Measurements from ENCODE around the gene BCKDK.
"Not testable (repeated sequence)": the region's sequence is repeated elsewhere in the genome, so short reads cannot be mapped to it uniquely, and the experiment has no call there.

The BCKDK gene

DNA sequence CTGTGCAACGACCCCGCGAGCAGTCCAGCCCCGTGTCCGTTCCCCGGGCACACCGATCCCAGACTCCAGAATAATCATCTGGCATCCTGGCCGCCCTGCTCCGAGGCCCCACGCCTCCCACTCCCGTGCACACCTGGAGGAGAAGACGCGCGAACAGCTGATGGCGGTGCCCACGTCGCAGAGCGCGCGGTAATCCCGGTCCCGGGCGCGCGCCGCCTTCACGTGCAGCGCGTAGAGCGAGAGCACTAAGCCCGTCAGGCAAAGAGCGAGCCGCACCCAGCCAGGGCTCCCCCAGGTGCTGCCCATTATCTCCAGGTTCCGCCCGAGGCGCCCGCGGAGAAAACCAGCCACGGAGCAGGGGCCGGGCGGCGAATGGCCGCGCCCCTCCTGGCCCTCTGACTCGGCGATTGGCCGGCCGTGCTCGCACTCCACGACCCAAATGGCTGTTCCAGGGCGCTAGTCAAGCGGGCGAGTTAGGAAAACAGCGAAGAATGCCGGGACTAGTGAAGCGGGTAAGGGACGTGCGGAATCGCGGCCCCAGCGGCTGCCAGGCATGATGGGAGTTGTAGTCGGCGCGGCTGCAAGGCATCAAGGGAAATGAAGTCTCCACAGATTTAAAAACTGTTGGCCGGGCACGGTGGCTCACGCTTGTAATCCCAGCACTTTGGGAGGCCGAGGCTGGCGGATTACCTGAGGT lies 13.6 kb upstream of the BCKDK start, which contains the start of gene VKORC1:
TSS of gene VKORC1 (minus strand) at position 374 of the 697 bp plus-strand sequence. CDS start at position 306, 68 bp downstream.
- DNase-seq = peak; percentile 47 to 97 (median 90)

DNA sequence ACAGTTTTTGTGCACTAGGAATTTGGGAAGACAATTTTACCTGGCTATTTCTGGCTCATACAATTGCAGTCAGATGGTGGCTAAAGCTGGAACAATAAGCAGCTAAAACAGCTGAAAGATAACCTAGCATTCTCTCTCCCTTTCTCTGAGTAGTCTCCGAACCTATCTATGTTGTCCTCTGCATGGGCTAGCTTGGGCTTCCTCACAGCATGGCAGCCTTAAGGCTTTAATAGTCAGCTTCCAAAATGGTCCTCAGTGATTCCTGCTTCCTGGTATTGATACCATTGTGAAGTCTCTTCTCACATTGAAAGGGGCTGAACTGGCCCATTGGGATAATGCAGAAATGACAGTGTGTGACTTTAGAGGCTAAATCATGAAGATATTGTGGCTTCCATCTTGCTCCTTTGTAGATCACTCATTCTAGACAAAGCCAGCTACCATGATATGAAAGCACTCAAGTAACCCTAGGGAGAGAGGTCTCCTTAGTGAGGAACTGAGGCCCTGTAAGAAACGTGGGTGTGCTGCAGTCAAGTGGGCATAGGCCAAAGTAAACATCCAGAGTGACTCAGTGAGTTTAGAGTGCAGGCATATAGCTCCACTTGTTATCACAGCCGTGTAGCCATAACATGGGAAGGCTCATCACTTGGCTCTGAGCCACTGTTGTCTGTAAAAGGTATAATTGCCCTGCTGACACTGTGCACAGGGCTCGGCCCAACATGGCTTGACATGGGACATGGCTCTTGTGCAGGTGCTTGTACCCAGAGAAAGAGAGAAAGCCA lies 8.1 kb upstream of the BCKDK start:
- no peak for DNase-seq

DNA sequence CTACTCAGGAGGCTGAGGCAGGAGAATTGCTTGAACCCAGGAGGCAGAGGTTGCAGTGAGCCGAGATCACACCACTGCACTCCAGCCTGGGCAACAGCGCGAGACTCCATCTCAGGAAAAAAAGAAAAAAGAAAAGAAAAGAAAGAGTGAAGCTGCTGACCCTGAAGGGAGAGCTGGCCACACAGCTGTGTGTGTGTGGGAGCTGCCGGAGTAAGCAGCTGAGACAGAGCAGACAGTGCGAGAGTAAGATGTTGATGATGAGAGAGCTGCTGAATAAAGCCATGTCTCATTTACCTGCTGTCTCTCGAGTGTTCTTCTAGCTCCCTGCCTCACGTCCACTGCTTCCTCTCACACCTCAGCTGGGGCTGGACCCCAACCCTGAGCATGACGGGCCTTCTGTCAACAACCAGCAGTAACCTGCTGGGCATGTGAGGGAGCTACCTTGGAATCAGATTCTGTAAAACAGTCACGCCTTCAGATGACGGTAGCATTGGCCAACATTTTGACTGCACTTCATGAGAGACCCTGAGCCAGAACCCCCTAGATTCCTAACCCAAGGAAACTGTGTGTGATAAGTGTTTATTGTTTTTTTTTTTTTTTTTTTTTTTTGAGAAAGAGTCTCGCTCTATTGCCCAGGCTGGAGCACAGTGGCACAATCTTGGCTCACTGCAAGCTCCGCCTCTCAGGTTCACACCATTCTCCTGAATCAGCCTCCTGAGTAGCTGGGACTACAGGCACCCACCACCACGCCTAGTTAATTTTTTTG lies 7.1 kb upstream of the BCKDK start:
- not testable (repeated sequence) for DNase-seq

DNA sequence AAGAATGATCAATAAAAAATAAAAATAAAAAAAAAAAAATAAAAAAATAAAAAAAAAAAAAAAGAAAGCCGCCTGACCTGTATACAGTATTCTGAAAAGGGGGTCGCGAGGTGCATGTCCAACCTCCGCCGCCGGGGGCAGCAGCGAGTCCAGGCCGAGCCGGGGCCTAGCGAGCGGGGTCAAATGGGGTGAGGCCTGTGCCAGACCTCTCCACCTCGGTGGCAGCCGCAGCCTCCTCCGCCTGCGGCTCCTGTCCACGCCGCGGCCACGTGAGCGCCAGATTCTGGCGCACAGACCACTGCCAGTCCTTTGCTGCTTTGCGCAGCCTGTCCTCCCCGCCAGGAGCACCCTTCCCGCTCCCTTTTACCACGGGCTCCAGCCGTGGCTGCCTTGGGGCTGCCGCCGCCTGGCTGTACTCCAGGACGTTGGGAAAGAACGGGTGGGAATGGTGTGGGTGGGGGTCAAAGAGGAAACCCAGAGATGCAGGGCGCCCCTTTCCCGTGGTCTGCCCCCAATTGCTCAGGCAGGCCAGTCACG lies 2.4 kb upstream of the BCKDK start:
- peak in 46 of 56 donors; percentile 13 to 83 (median 56) for DNase-seq

DNA sequence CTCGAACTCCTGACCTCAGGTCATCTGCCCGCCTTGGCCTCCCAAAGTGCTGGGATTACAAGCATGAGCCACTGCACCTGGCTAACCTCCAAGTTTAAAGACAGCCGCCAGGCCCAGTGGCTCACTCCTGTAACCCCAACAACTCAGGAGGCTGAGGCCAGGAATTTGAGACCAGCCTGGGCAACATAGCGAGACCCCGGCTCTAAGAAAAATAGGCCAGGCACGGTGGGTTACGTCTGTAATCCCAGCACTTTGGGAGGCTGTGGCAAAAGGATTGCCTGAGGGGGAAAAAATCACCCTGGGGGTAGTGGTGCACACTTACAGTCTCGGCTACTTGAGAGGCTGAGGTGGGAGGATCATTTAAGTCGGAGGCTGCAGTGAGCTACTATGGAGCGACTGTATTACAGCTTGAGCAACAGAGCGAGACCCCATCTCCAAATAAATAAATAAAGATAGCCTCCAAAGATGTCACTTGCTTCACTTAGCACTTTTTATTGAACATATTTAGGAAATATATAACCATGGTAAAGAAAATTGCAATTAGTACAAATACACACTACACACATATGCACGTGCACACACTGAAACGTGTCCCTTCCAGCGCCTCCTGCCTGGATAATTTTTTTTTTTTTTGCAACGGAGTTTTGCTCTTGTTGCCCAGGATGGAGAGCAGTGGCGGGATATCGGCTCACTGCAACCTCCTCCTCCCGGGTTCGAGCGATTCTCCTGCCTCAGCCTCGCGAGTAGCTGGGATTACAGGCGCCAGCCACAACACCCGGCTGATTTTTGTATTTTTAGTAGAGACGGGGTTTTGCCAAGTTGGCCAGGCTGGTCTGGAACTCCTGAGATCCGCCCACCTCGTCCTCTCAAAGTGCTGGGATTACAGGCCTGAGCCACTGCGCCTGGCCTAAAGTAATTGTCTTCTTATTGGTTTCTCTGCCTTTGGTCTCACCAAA lies 1.4 kb upstream of the BCKDK start:
- DNase-seq = no peak

DNA sequence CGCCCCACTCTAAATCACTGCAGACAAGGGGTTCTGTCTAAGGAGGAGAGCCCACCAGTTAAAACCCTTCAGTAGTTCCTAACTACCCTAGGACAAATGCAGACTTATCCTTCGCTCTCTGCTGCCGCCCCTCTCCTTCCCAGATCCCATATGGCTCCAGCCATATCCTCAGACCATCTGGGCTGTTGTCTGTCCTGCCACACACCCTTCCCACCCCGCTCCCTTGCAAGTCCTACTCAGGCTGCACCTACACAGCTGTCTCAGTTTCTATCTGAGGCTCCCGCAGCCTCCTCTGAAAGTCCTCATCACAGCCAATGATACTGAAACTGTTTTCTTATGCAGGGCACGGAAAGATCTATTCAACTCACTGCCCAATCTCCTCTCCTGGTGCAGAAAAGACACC lies 720 bp upstream of the BCKDK start:
- DNase-seq = no peak

DNA sequence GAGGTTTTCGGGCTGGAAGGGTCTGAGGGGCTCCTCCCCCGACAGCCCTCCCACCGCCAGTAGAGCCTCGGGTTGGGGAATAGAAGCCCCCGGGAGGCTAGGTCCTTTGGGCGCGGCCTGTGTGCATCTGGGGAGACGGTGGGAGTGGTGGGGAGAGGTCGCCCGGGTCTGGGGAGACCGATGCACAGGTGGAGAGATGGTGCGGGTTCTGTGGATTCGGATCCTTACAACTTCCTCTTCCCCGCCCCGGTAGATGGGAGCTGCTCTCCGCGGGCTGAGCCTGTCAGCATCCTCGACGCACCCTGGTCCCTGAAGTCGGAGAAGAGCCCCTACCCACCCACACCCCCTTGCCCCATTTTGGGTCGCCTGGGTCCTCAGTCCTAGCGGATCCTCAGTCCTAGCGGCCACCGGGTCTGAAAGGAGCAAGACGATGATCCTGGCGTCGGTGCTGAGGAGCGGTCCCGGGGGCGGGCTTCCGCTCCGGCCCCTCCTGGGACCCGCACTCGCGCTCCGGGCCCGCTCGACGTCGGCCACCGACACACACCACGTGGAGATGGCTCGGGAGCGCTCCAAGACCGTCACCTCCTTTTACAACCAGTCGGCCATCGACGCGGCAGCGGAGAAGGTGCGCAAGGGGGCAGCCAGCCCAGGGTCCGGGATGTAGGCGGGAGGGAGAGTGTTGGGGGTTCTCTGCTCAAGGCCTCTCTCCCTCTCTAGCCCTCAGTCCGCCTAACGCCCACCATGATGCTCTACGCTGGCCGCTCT lies 790 bp downstream of the BCKDK start:
- peak in 1 of 56 donors; percentile 54 for DNase-seq

DNA sequence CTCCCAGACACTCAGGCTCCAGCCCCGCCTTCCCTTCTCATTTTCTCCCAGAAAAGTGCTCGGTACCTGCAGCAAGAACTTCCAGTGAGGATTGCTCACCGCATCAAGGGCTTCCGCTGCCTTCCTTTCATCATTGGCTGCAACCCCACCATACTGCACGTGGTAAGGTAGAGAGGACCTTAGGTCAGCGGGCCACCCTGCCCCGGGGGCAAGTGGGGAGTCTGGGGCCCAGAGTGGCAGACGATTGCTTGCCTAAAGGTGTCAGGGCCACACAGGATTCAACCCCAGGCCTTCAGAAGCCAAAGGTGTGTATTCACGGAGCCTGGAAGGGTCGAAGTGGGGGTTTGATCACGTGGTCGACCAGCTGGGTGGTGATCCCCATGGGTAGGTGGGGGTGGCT lies 1.4 kb downstream of the BCKDK start:
- no peak for DNase-seq

DNA sequence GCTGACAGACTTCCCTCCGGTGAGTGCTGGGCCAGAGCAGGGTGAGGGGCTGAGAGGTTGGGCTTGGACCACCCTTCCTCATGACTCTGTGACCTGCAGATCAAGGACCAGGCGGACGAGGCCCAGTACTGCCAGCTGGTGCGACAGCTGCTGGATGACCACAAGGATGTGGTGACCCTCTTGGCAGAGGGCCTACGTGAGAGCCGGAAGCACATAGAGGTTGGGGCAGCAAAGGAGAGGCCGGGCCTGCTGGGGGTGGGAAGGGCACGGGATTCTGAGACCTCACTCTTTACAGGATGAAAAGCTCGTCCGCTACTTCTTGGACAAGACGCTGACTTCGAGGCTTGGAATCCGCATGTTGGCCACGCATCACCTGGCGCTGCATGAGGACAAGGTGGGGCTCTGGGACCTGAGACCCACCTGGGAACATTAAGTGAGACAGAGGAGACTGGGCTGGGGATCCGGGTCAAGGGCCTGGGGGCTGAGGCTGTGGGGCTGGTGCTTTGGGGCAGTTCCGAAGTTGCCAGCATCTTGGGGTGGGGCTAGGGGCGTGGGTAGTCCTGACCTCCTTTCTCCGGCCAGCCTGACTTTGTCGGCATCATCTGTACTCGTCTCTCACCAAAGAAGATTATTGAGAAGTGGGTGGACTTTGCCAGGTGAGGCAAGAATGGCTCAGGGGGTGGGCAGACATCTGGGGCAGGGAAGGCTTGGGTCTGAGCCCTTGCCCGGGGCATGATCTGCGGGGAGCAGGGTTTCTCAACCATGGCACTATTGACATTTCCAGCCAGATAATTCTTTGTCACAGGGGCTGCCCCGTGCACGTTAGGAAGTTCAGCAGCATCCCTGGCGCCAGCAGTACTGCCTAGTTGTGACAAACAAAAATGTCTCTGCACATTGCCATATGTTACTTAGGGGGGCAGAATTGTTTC lies 2.2 kb downstream of the BCKDK start:
- no peak for DNase-seq

DNA sequence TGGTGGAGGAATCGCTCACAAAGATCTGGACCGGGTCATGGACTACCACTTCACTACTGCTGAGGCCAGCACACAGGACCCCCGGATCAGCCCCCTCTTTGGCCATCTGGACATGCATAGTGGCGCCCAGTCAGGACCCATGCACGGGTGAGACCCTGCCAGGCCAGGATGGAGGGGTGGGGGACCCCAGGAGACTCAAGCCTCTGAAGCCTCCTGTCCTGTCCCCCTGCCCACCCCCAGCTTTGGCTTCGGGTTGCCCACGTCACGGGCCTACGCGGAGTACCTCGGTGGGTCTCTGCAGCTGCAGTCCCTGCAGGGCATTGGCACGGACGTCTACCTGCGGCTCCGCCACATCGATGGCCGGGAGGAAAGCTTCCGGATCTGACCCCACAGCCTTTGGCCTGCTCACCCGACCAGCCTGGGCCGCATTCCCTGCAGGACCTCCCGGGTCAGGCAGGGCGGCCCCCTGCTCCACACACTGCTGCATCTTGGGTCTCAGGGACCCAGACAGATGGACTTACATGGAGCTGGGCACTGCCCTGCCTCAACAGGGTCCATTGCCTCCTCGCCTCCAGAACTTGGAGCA lies 3.8 kb downstream of the BCKDK start:
- no peak for DNase-seq

DNA sequence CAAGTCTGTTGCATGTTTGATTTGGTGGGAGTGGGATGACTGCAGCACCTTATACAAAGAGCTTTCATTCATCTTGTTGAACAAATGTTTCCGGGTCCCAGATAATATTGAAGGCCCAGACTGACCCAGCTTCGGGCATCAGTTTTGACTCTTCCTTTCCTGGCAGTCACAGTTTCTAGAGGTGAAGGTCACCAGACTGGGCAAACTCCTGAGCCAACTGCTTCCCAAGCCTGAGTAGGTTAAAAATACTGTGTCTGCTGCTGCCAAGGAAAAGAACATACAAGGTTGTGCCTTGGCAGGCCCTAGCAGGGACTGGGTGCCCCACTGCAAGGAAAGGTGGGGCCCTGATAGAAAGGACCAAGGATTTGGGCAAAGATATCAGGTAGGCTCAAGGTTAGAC lies 4.5 kb downstream of the BCKDK start:
- no peak for DNase-seq

DNA sequence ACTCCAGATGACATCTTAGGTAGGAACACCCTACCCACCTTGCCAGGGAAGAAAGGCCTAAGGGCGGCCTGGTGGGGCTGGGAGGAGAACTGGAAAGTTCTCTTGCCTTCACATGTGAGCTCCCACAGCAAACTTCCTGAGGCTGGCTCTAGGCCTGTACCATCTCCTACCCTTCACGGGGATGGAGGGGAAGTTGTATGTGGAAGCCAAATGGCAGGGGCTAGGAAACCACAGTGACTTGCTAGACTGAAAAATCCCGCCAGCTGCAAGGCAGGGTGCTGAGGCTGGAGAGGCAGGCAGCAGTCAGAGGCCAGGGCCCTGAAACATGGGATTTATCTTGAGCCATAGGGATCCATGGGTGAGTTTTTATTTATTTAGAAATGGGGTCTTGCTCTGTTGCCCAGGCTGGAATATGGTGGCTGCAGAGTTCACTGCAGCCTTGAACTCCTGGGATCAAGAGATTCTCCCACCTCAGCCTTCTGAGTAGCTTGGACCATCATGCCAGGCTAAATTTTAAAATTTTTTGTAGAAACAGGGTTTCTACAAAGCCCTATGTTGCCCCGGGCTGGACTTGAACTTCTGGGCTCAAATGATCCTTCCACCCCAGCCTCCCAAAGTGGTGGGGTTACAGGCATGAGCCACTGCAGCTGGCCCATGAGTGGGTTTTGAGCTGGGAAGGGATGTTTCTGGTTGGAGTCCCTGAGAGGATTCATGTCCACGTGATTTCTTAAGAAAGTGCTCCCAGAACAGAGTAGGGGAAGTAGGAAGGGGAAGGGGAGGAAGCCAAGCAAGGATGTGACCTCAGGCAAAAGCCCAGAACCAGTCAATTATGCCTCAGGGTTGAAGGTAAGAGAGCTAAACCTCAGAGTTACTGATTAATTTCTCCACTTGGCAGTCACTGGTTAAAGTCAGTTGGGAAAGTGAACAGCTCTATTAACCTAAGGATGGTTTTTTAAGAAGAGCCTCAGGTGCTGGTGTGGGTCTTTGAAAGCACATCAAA lies 5.2 kb downstream of the BCKDK start:
- DNase-seq = no peak

DNA sequence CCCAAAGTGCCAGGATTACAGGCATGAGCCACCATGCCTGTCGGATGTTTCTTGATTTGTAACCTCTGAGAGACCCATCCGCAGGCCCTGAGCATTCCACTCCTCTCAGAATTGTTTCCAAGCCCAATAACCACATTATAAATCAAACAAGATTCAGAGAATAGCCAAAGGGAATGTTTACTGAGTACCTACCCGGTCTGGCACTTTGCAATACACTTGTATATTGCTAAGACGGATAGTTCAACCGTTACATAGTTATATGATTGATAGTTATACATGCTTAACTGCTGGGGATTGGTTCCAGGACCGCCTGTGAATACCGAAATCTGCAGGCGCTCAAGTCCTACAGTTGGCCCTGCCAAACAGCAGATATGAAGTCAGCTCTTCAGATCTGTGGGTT lies 6.3 kb downstream of the BCKDK start:
- DNase-seq = no peak

DNA sequence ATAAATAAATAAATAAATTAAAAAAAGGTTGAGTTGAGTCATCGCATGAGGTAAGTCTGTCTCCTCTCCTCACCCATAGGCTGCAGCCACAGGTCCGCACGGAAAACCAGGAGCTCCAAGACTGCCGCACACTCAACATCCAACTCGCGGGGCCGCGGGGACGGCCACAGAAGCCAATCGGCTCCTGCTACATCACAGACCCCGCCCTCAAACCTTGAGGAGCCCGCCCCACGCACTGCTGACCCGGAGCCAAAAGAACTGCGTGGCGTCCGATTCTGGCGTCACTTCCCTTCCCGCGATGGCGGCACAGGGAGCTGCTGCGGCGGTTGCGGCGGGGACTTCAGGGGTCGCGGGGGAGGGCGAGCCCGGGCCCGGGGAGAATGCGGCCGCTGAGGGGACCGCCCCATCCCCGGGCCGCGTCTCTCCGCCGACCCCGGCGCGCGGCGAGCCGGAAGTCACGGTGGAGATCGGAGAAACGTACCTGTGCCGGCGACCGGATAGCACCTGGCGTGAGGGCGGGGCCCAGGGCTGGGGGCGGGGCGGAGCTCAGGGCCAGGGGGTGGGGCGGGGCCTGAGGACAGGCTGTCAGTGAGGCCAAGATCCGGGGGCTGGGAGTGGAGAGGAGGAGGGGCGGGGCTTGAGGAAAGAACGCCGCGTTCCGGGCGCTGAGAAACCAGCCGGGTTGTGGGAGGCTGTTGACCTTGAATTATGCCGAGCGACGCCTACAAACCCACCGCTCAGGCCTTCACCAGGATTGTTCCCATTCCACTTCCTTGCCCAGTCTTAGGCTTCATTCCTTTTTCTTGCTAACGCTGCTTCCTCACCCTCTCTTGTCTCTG lies 9.4 kb downstream of the BCKDK start, which contains the start of gene KAT8:
TSS of gene KAT8 (plus strand) at position 281 of the 839 bp plus-strand sequence. CDS start at position 299, 18 bp downstream.
- DNase-seq = peak; percentile 73 to 99 (median 96)

Data from nucleus accumbens (tissue), 56 donors.